IMR-90 (cell line): ENCODE data around the gene DPH3. TPM values are rescaled to one million over a fixed set of nuclear protein-coding genes. Genes with fewer than 3 reads are reported as not detected.

ENCODE experiments used
- ATAC-seq: fragments of 200-7000 bp; cut with Tn5 transposase; 2 replicates; pipeline ENCODE4 v1.9.1; 2020; ENCODE audit warnings: low read depth, mild to moderate bottlenecking, moderate library complexity
- BruUV-seq: library from RNA; stranded (reverse); fragments of 400-500 nt; replicated peaks from 2 replicates; lab custom pipeline; 2021; lab: Mats Ljungman, UMichigan
- CTCF ChIA-PET: fragments of 300-600 bp; formaldehyde crosslinking; extraction: SDS; loops from one replicate; lab custom pipeline; 2021; ENCODE audit warnings: antibody characterized with exemption; lab: Yijun Ruan, JAX
- POLR2A ChIA-PET: fragments of 300-600 bp; sonication (Branson Sonifier 250); formaldehyde crosslinking; loops from one replicate; lab custom pipeline; 2022; ENCODE audit warnings: antibody characterized with exemption; ENCODE audit not compliant: unreplicated experiment; lab: Charles Lee
- DNase-seq: peaks from one replicate; pipeline ENCODE4 v3.0.0; 2013
- H2AFZ ChIP-seq: replicated peaks from 2 replicates; pipeline ENCODE3; 2013; ENCODE audit warnings: low read length, mild to moderate bottlenecking; ENCODE audit not compliant: poor library complexity
- H2AK5ac ChIP-seq: 2 replicates; pipeline ENCODE4 v1.6.1; 2013; ENCODE audit warnings: low read depth, low read length, inconsistent platforms
- H2AK9ac ChIP-seq: replicated peaks from 2 replicates; pipeline ENCODE3; 2013; ENCODE audit warnings: mild to moderate bottlenecking, low read depth, low read length, moderate library complexity; ENCODE audit not compliant: poor library complexity
- H2BK120ac ChIP-seq: 2 replicates; pipeline ENCODE4 v1.6.1; 2013; ENCODE audit warnings: low read depth, low read length, inconsistent platforms
- H2BK15ac ChIP-seq: 3 replicates; pipeline ENCODE4 v1.6.1; 2013; ENCODE audit warnings: low read depth, low read length, inconsistent platforms
- H2BK20ac ChIP-seq: 2 replicates; pipeline ENCODE4 v1.6.1; 2013; ENCODE audit warnings: low read depth, mild to moderate bottlenecking, inconsistent platforms, low read length, moderate library complexity
- H2BK5ac ChIP-seq: 2 replicates; pipeline ENCODE4 v1.6.1; 2013; ENCODE audit warnings: mild to moderate bottlenecking, low read depth, low read length, inconsistent platforms; ENCODE audit not compliant: poor library complexity, severe bottlenecking
- H3K14ac ChIP-seq: replicated peaks from 2 replicates; pipeline ENCODE4 v1.6.1; 2013; ENCODE audit warnings: low read depth, low read length, inconsistent platforms
- H3K18ac ChIP-seq: 2 replicates; pipeline ENCODE4 v1.6.1; 2013; ENCODE audit warnings: low read depth, low read length, control low read depth
- H3K23ac ChIP-seq: 2 replicates; pipeline ENCODE4 v1.6.1; 2013; ENCODE audit warnings: low read depth, low read length, inconsistent platforms
- H3K27ac ChIP-seq: 2 replicates; pipeline ENCODE4 v1.5.1; 2013; ENCODE audit warnings: mild to moderate bottlenecking, control low read depth, low read length; ENCODE audit not compliant: insufficient read depth
- H3K27me3 ChIP-seq: 2 replicates; pipeline ENCODE4 v1.6.1; 2013; ENCODE audit warnings: low read length; ENCODE audit not compliant: control insufficient read depth, insufficient read depth
- H3K36me3 ChIP-seq: 2 replicates; pipeline ENCODE4 v1.6.1; 2013; ENCODE audit warnings: low read length, mixed read lengths; ENCODE audit not compliant: control insufficient read depth, insufficient read depth
- H3K4ac ChIP-seq: 2 replicates; pipeline ENCODE4 v1.6.1; 2013; ENCODE audit warnings: low read depth, low read length, inconsistent platforms
- H3K4me1 ChIP-seq: 2 replicates; pipeline ENCODE4 v1.6.1; 2013; ENCODE audit warnings: low read length, mixed read lengths; ENCODE audit not compliant: control insufficient read depth, insufficient read depth
- H3K4me2 ChIP-seq: 2 replicates; pipeline ENCODE4 v1.6.1; 2013; ENCODE audit warnings: low read depth, mild to moderate bottlenecking, control low read depth, low read length, moderate library complexity
- H3K4me3 ChIP-seq: 2 replicates; pipeline ENCODE4 v1.5.1; 2013; ENCODE audit warnings: low read depth, mild to moderate bottlenecking, control low read depth, low read length, moderate library complexity; ENCODE audit not compliant: insufficient read depth
- H3K56ac ChIP-seq: 2 replicates; pipeline ENCODE4 v1.6.1; 2013; ENCODE audit warnings: low read length, inconsistent platforms; ENCODE audit not compliant: insufficient read depth; ENCODE audit errors: extremely low read depth
- H3K79me1 ChIP-seq, 2 experiments: 2 replicates each; pipeline ENCODE4 v1.6.1; 2013; ENCODE audit warnings: low read length in 2 of 2, inconsistent platforms in 1 of 2, low read depth in 1 of 2
- H3K9ac ChIP-seq: 2 replicates; pipeline ENCODE4 v1.6.1; 2013; ENCODE audit warnings: low read depth, low read length, control low read depth
- H3K9me1 ChIP-seq: 2 replicates; pipeline ENCODE4 v1.6.1; 2013; ENCODE audit warnings: low read length, inconsistent platforms; ENCODE audit not compliant: insufficient read depth
- H3K9me3 ChIP-seq: 2 replicates; pipeline ENCODE4 v1.6.1; 2013; ENCODE audit warnings: low read length; ENCODE audit not compliant: control insufficient read depth, insufficient read depth
- H4K20me1 ChIP-seq: 2 replicates; pipeline ENCODE4 v1.6.1; 2013; ENCODE audit warnings: low read length, inconsistent platforms; ENCODE audit not compliant: insufficient read depth
- H4K5ac ChIP-seq: 2 replicates; pipeline ENCODE4 v1.6.1; 2013; ENCODE audit warnings: mild to moderate bottlenecking, low read depth, low read length, control low read depth
- H4K8ac ChIP-seq, 2 experiments: 2 replicates each; pipeline ENCODE4 v1.6.1; 2013; ENCODE audit warnings: low read depth in 2 of 2, low read length in 2 of 2, control low read depth in 1 of 2, inconsistent platforms in 1 of 2
- H4K91ac ChIP-seq: 2 replicates; pipeline ENCODE4 v1.6.1; 2013; ENCODE audit warnings: low read depth, low read length, inconsistent platforms; ENCODE audit not compliant: insufficient read depth
- CHD1 ChIP-seq: IDR thresholded peaks from 2 replicates; pipeline ENCODE4 v1.6.1; 2012; ENCODE audit warnings: low read depth, low read length, improper control_type of control experiment
- MAFK ChIP-seq: IDR thresholded peaks from 2 replicates; pipeline ENCODE4 v1.6.1; 2012; ENCODE audit warnings: low read depth, low read length, improper control_type of control experiment
- NFE2L2 ChIP-seq: fragments of 150-350 bp; IDR thresholded peaks from 2 replicates; pipeline ENCODE4 v1.6.1; 2016; ENCODE audit warnings: low read depth, mild to moderate bottlenecking, low read length
- WGBS, 2 experiments: methylation state at CpG; one replicate each; pipeline versions ENCODE4 v1.1.5 to v1.1.7; 2013; ENCODE audit warnings: missing lambda C conversion rate in 2 of 2; ENCODE audit not compliant: insufficient read length in 1 of 2; ENCODE audit errors: extremely low coverage in 2 of 2; 5-methylcytosine and 5-hydroxymethylcytosine counted together
- dilution Hi-C: fragments of 300-500 bp; cut with HindIII; formaldehyde crosslinking; loops from one replicate; pipeline ENCODE4 v1.14.3; 2018; ENCODE audit warnings: low sequenced_read_pairs; ENCODE audit not compliant: unreplicated experiment
- in situ Hi-C: fragments of 300-500 bp; cut with MboI; formaldehyde crosslinking; loops from 3 replicates; pipeline ENCODE4 v1.14.3; 2019; ENCODE audit warnings: low sequenced_read_pairs, inconsistent platforms, mixed read lengths
- intact Hi-C: fragments of 100-400 bp; cut with micrococcal nuclease; formaldehyde crosslinking; loops from 2 replicates; pipeline ENCODE4 v1.10.0; 2022
- polyA plus RNA-seq, 3 experiments: library from polyadenylated mRNA; depleted of rRNA; stranded (reverse); fragments of >200 nt; gene quantifications; 2 replicates each; pipeline ENCODE4 v1.2.3, GENCODE V29; 2012; ENCODE audit warnings: low replicate concordance in 1 of 3
- total RNA-seq: library from RNA; depleted of rRNA; stranded (reverse); fragments of >200 nt; gene quantifications from 2 replicates; pipeline ENCODE4 v1.2.3, GENCODE V29; 2012
- TF ChIP-seq, protein P1 (sequence below): fragments of 150-350 bp; IDR thresholded peaks from 2 replicates; pipeline ENCODE4 v1.6.1; 2016; ENCODE audit warnings: low read depth, mild to moderate bottlenecking, low read length, moderate library complexity, borderline replicate concordance

DPH3 gene
- total and polyA plus RNA-seq, 2 of the 4 experiments (the other 2 are of a cell fraction) = 12.9 to 32.1 TPM

DNA sequence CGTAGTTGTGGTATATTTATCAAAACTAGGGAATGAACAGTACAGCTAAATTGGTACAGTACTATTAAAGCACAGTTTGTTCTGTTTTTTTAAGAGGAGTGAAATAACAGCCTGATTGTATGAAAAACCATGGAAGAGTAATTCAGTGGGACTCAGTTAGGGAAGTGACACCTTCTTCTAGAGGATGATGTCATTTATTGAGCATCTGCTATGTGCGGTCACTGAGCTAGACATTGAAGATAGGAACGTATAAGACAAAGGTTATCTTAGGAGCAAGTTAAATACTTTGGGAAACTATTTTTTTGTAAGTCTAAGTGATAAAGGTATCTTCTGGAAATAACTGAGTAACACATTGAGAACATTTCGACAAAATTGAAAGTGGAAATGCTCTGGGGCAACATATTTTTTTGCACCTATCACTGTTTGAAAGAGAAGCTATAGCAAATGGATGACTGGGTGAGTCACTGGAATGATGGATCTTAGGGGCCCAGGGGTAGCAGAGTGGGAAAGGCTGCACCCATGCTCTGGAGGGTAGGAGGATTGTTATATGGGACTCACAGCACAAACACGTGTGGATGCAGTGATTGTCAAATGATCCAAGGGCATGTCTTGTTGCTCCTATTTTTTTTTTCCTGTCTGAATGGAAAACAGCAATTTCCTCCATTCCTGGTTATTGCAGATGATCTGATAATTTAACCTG is 43.2 kb upstream of the DPH3 start:
- H3K4ac ChIP-seq = no peak overlapping the region
- ATAC-seq (no peak), DNase-seq (no peak)
- H3K9ac ChIP-seq = no peak overlapping the region
- no peak overlapping the region for H3K4me2 ChIP-seq
- no peak overlapping the region for H2AK9ac ChIP-seq
- peaks cover 19% of the 10 kb centered on the region for H3K9me1 ChIP-seq
- no peaks in the 10 kb centered on the region for H4K20me1 ChIP-seq
- in situ Hi-C loops (loop anchor here (5.0 kb wide), 1 partner anchor 209 kb away; no protein-coding TSS in a partner anchor), dilution Hi-C loops (no loop called here), intact Hi-C loops (no loop called here)
- H4K8ac ChIP-seq = no peak overlapping the region
- H2BK20ac ChIP-seq = no peak overlapping the region
- H4K91ac ChIP-seq = no peak overlapping the region
- no peak overlapping the region for H3K23ac ChIP-seq
- H3K56ac ChIP-seq = no peak overlapping the region
- BruUV-seq = TSS peak; percentile 23
- no peak overlapping the region for H2BK15ac ChIP-seq
- H2BK120ac ChIP-seq = no peak overlapping the region
- peaks cover 1% of the 10 kb centered on the region; the same call in 1 of the 2 replicates for H3K4me1 ChIP-seq
- H3K27ac ChIP-seq = no peak overlapping the region
- H3K27me3 ChIP-seq = no peaks in the 10 kb centered on the region
- peaks cover 7% of the 10 kb centered on the region; the same call in 1 of the 2 replicates for H3K36me3 ChIP-seq
- H3K4me3 ChIP-seq = no peak overlapping the region
- H3K79me1 ChIP-seq = peaks cover 0 to 15% of the 10 kb centered on the region in 2 experiments; a peak in 1 of 4 replicates
- H2AK5ac ChIP-seq = no peak overlapping the region
- no peak overlapping the region for H3K18ac ChIP-seq
- H2AFZ ChIP-seq = no peak overlapping the region
- no peak overlapping the region for H4K5ac ChIP-seq
- CTCF ChIA-PET = interaction anchor here (0.7 to 1.0 kb wide), 2 partner anchors 9 to 12 kb away, joined by 3 read pairs; no protein-coding TSS in a partner anchor
- no peak overlapping the region for H3K14ac ChIP-seq
- H2BK5ac ChIP-seq = no peak overlapping the region
- H3K9me3 ChIP-seq = no peaks in the 10 kb centered on the region
- TF ChIP-seq CHD1 (no peak), NFE2L2 (no peak), MAFK (no peak)
- TF ChIP-seq, protein P1, sequence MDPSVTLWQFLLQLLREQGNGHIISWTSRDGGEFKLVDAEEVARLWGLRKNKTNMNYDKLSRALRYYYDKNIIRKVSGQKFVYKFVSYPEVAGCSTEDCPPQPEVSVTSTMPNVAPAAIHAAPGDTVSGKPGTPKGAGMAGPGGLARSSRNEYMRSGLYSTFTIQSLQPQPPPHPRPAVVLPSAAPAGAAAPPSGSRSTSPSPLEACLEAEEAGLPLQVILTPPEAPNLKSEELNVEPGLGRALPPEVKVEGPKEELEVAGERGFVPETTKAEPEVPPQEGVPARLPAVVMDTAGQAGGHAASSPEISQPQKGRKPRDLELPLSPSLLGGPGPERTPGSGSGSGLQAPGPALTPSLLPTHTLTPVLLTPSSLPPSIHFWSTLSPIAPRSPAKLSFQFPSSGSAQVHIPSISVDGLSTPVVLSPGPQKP = no peak
- WGBS, 2 experiments = 100% methylated on average over 3 of the region's 5 CpGs; no CpG with 5 or more reads in 1 of the 2 experiments
- POLR2A ChIA-PET = no interaction called here
